ENCODE data around the gene MACF1.
"Not testable (repeated sequence)": the region's sequence is repeated elsewhere in the genome, so short reads cannot be mapped to it uniquely, and the experiment has no call there.

The MACF1 gene

DNA sequence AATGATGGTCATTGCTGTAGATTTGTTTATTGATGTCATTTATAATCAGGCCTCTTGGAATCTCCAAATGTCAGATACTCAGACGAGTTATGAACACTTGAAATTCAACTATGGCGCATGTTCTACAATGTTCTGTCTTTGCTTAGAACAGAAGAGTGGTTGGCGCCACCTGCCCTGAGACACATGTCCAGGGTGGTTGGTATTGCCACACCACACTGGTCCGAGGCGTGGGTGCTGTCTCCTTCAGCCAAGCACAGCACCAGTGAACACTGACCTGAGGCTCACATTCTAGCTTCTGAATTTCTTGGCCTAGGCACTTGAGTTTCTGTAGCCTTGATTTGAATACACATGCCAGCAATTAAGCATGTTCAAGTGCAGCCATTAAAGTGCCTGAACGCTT, 276.8 kb downstream of the MACF1 start:
- H3K36me3 ChIP-seq (ENCODE audit: insufficient read depth, low read length) = peaks cover 67% of the 10 kb centered on the region
- no peaks in the 10 kb centered on the region for H3K9me3 ChIP-seq (replicated peaks; ENCODE audit: low read length)
- no peaks in the 10 kb centered on the region for H3K27me3 ChIP-seq (ENCODE audit: control insufficient read depth, insufficient read depth, low read length)
- H3K9ac ChIP-seq (ENCODE audit: low read depth, low read length) = no peak overlapping the region
- H3K4me1 ChIP-seq (ENCODE audit: control insufficient read depth, insufficient read depth, low read length) = peaks cover 3% of the 10 kb centered on the region
- H3K4me2 ChIP-seq (ENCODE audit: low read length) = no peak overlapping the region
- no peak overlapping the region for H3K4me3 ChIP-seq (ENCODE audit: low read length)

DNA sequence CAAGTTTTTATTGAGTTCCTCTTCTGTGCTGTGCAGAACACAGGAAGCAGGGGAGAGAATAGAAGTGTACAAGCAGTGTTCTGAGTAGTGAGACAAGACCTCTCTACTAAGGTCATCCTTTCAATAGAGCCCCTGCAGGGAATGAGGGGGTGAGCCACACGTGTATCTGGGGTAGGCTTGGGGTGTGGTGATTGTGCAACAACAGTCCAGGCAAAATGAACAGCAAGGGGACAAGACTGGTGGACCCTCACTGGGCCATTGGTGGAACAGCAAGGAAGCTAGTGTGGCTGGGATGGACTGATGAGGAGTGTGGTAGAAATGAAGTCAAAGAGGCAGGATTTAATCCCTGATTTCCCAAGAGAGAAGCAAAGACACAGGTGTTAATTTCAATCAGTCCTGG, 278.8 kb downstream of the MACF1 start:
- peaks cover 1% of the 10 kb centered on the region for H3K4me1 ChIP-seq (ENCODE audit: control insufficient read depth, insufficient read depth, low read length)
- no peaks in the 10 kb centered on the region for H3K27me3 ChIP-seq (ENCODE audit: control insufficient read depth, insufficient read depth, low read length)
- H3K9ac ChIP-seq (ENCODE audit: low read depth, low read length) = no peak overlapping the region
- peaks cover 80% of the 10 kb centered on the region for H3K36me3 ChIP-seq (ENCODE audit: insufficient read depth, low read length)
- no peak overlapping the region for H3K4me3 ChIP-seq (ENCODE audit: low read length)
- no peak overlapping the region for H3K4me2 ChIP-seq (ENCODE audit: low read length)
- no peaks in the 10 kb centered on the region for H3K9me3 ChIP-seq (replicated peaks; ENCODE audit: low read length)

DNA sequence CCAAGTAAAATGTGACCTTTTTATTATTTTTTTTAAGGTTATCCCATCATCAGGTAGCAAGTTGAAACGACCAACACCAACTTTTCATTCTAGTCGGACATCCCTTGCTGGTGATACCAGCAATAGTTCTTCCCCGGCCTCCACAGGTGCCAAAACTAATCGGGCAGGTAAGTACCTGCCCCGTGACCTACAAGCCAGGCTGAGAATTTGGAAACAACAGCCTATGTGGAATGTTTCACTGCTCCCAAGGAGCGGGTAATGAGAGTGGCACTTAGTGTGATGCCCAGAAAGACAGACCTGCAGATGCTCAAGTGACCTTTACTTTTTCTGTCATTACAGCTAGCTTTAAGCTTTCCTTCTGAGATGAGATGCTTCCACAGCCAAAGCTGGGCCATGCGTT, 280.1 kb downstream of the MACF1 start:
- no peak overlapping the region for H3K9ac ChIP-seq (ENCODE audit: low read depth, low read length)
- H3K27me3 ChIP-seq (ENCODE audit: control insufficient read depth, insufficient read depth, low read length) = no peaks in the 10 kb centered on the region
- H3K4me2 ChIP-seq (ENCODE audit: low read length) = no peak overlapping the region
- H3K9me3 ChIP-seq (replicated peaks; ENCODE audit: low read length) = no peaks in the 10 kb centered on the region
- no peak overlapping the region for H3K4me3 ChIP-seq (ENCODE audit: low read length)
- H3K4me1 ChIP-seq (ENCODE audit: control insufficient read depth, insufficient read depth, low read length) = no peaks in the 10 kb centered on the region
- peaks cover 73% of the 10 kb centered on the region for H3K36me3 ChIP-seq (ENCODE audit: insufficient read depth, low read length)

DNA sequence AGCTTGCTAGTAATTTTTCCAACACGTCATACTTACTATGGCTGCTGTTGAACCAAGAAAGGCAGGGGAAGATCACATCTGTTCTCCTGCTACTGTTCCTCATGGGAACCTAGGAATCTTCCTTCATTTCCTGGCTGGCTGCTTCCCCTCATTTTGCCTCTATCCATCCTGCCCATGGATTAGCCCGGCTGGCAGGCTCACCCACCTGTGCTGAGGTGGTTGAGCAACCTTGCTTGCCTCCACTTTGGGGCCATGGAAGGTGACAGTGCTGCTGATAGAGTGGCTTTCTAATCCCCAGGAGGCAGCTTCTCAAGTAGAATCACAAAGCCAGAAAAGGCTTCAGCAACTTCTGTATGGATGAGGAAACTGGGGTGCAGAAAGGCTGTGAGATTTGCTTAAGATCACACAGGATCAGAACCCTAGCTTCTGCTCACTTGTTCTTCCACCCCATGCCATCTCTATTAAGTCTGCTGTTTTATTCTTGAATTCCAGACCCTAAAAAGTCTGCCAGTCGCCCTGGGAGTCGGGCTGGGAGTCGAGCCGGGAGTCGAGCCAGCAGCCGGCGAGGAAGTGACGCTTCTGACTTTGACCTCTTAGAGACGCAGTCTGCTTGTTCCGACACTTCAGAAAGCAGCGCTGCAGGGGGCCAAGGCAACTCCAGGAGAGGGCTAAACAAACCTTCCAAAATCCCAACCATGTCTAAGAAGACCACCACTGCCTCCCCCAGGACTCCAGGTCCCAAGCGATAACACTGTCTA, 280.7 kb downstream of the MACF1 start:
- H3K4me3 ChIP-seq (ENCODE audit: low read length) = no peak overlapping the region
- H3K27me3 ChIP-seq (ENCODE audit: control insufficient read depth, insufficient read depth, low read length) = no peaks in the 10 kb centered on the region
- H3K9ac ChIP-seq (ENCODE audit: low read depth, low read length) = no peak overlapping the region
- H3K4me1 ChIP-seq (ENCODE audit: control insufficient read depth, insufficient read depth, low read length) = no peaks in the 10 kb centered on the region
- H3K36me3 ChIP-seq (ENCODE audit: insufficient read depth, low read length) = peaks cover 66% of the 10 kb centered on the region
- H3K4me2 ChIP-seq (ENCODE audit: low read length) = no peak overlapping the region
- no peaks in the 10 kb centered on the region for H3K9me3 ChIP-seq (replicated peaks; ENCODE audit: low read length)

DNA sequence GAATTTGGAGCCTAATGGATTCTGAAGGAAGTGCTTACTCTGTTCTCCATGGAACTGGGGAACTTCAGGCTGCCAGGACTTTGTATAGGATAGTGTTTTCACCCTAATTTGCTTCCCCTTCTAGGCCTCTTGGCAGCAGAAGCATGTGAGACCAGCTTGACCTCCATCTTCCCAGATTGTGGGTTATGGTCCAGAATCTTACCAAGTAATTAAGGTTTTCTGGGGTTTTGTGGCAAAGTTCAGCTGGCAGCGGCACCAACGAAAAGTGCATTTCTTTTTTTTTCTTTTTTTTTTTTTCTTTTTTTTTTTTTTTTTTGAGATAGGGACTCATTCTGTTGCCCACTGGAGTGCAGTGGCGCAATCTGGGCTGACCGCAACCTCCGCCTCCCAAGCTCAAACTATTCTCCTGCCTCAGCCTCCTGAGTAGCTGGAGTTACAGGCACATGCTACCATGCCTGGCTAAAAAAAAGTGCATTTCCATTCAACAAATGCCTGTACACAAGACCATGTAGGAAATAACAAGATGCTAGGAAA, 283.6 kb downstream of the MACF1 start:
- Histone ChIP-seq H3K4me1 (ENCODE audit: control insufficient read depth, insufficient read depth, low read length) (peaks cover 11% of the 10 kb centered on the region), H3K9ac (ENCODE audit: low read depth, low read length) (no peak overlapping the region), H3K9me3 (replicated peaks; ENCODE audit: low read length) (no peaks in the 10 kb centered on the region), H3K4me2 (ENCODE audit: low read length) (no peak overlapping the region), H3K4me3 (ENCODE audit: low read length) (no peak overlapping the region), H3K27me3 (ENCODE audit: control insufficient read depth, insufficient read depth, low read length) (peaks cover 4% of the 10 kb centered on the region), H3K36me3 (ENCODE audit: insufficient read depth, low read length) (peaks cover 44% of the 10 kb centered on the region)

DNA sequence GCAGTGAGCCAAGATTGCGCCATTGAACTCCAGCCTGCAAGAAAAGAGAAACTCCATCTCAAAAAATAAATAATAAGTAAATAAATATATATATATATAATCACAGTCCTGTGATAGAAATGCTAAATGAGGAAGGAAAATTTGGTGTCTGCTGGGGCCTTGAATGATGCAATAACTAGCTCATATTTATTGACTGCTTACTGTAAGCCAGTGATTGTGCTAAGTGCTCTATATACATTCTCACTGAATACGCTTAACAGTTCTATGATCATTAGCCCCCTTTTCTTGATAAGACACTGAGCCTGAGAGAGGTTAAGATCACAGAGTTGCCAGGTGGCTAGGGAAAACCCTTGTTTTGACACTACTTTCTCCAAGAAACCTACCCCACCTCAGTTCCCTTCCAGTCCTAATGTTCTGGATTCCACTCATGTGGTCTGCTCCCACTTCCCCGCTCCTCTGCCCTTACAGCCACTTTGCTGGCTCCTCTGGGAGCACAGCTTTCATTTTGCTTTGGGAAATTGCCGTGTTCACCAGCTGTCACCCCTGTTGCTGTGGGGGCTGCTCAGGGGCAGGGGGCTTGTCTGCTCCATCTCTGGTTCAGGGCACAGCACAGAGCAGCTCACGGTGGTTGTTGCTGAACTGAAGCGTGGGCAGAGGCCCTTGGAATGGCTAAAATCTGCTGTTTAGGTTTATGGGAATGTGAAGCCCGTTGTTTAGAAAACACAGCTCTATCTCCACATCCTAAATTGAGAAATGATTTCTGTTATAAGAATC, 284.5 kb downstream of the MACF1 start:
- peaks cover 9% of the 10 kb centered on the region for H3K27me3 ChIP-seq (ENCODE audit: control insufficient read depth, insufficient read depth, low read length)
- no peak overlapping the region for H3K4me2 ChIP-seq (ENCODE audit: low read length)
- no peak overlapping the region for H3K4me3 ChIP-seq (ENCODE audit: low read length)
- H3K9me3 ChIP-seq (replicated peaks; ENCODE audit: low read length) = no peaks in the 10 kb centered on the region
- peaks cover 18% of the 10 kb centered on the region for H3K4me1 ChIP-seq (ENCODE audit: control insufficient read depth, insufficient read depth, low read length)
- H3K36me3 ChIP-seq (ENCODE audit: insufficient read depth, low read length) = peaks cover 38% of the 10 kb centered on the region
- no peak overlapping the region for H3K9ac ChIP-seq (ENCODE audit: low read depth, low read length)

DNA sequence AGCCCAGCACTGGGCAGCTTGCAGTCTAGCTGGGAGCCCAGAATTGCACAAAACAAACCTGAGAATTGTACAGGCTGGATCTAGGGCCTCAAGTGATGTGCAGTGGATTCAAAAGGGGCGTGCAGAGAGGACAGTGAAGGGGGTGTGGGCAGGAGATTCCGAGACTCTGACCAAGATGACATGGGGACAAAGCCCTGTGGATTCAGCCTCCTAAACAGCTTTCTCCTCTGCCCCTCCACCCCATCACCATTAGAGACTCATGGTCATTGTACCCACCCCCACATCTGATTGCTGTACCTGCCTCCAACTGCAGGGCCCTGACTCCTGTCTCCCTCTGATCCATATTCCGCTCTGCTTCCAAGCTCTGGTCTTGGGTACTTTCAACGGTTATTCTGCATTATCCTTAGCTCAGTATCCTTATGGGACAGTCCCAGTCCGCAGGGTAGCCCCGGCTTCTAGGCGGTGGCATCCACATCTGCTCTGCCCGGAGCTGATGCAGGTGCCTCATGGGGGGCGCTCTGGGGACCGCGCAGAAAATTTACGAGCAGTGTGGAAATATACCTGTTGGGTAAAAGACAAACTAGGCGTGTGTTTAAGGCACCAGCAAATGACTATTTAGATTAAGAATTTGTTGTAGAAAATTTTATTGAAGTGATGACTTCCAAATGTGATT, 285.2 kb downstream of the MACF1 start:
- Histone ChIP-seq H3K4me3 (ENCODE audit: low read length) (no peak overlapping the region), H3K4me1 (ENCODE audit: control insufficient read depth, insufficient read depth, low read length) (peaks cover 19% of the 10 kb centered on the region), H3K36me3 (ENCODE audit: insufficient read depth, low read length) (peaks cover 34% of the 10 kb centered on the region), H3K4me2 (ENCODE audit: low read length) (no peak overlapping the region), H3K27me3 (ENCODE audit: control insufficient read depth, insufficient read depth, low read length) (peaks cover 9% of the 10 kb centered on the region), H3K9ac (ENCODE audit: low read depth, low read length) (no peak overlapping the region), H3K9me3 (replicated peaks; ENCODE audit: low read length) (no peaks in the 10 kb centered on the region)

DNA sequence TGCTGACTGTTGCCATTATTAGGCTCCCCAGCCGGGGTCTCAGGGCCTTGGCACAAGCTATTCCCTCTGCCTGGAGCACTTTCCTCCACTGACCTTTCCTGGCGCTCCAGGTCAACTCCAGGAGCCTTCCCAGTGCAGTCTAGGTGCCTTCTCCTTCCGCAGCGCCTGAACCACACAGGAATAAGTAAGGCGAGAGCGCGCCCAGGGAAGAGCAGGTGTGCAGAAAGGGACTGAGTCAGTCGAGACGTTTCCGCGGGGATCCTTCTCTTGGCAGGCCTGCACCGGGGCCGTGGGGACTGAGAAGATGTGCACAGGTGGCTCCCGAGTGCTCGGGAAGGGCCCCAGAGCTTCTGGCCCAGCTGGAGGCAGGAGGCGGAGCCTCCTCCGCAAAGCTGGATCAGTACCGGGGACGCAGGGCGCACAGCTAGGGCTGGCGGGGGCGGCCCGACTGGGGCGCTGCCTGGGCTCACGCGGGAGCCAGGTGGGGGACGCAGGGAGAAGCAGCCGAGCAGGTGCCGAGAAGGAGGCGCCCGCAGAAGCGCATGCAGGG, 286.2 kb downstream of the MACF1 start:
- Histone ChIP-seq H3K4me3 (ENCODE audit: low read length) (peak overlapping the region; percentile 69), H3K9me3 (replicated peaks; ENCODE audit: low read length) (no peaks in the 10 kb centered on the region), H3K4me1 (ENCODE audit: control insufficient read depth, insufficient read depth, low read length) (peaks cover 19% of the 10 kb centered on the region), H3K4me2 (ENCODE audit: low read length) (peak overlapping the region; percentile 82), H3K9ac (ENCODE audit: low read depth, low read length) (no peak overlapping the region), H3K36me3 (ENCODE audit: insufficient read depth, low read length) (peaks cover 25% of the 10 kb centered on the region), H3K27me3 (ENCODE audit: control insufficient read depth, insufficient read depth, low read length) (peaks cover 9% of the 10 kb centered on the region)

DNA sequence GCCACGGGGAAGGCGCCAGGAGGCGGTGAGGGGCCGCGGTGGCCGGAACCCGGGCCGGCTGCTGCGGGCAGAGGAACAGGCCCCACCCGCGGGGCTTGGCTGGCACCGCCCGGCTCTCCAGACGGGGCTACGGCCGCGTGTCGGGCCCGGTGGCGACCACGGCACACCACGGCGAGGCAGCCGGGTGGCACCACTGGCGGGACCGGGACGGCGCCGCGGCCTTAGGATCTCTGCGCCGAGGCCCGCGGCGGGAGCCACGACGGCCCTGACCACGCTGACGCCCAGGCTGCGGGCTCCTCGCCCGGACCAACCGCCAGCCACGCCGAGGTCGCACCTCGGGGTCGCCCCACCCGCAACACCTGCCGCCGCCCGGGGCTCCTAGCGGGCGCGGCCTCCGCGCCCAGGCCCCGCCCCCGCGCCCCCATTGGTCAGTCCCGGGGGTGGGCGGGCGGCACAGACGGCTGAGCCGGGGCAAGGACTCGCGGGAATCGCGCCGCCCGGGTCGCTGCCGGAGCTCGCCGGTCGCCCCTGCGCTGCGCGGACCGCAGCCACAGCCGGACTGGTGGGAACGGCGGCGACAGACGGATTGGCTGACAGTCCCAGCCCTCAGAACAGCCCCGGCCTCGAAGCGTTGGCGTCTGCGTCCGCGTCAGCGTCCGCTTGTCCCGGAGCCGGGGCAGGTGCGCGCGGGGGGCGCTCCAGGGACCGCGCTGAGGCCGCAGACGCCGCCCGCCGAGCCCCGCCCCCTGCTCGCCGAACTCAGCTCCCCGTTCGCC, 286.8 kb downstream of the MACF1 start, which contains the start of gene BMP8A:
TSS of gene BMP8A (plus strand) at position 491 of the 776 bp plus-strand sequence. CDS start 356 bp downstream, outside the sequence.
- Histone ChIP-seq H3K36me3 (ENCODE audit: insufficient read depth, low read length) (peaks cover 18% of the 10 kb centered on the region), H3K9ac (ENCODE audit: low read depth, low read length) (no peak within 1 kb of the TSS), H3K4me2 (ENCODE audit: low read length) (peak within 1 kb of the TSS; percentile 82), H3K27me3 (ENCODE audit: control insufficient read depth, insufficient read depth, low read length) (peaks cover 9% of the 10 kb centered on the region), H3K4me1 (ENCODE audit: control insufficient read depth, insufficient read depth, low read length) (peaks cover 19% of the 10 kb centered on the region), H3K9me3 (replicated peaks; ENCODE audit: low read length) (no peaks in the 10 kb centered on the region), H3K4me3 (ENCODE audit: low read length) (peak within 1 kb of the TSS; percentile 69)

DNA sequence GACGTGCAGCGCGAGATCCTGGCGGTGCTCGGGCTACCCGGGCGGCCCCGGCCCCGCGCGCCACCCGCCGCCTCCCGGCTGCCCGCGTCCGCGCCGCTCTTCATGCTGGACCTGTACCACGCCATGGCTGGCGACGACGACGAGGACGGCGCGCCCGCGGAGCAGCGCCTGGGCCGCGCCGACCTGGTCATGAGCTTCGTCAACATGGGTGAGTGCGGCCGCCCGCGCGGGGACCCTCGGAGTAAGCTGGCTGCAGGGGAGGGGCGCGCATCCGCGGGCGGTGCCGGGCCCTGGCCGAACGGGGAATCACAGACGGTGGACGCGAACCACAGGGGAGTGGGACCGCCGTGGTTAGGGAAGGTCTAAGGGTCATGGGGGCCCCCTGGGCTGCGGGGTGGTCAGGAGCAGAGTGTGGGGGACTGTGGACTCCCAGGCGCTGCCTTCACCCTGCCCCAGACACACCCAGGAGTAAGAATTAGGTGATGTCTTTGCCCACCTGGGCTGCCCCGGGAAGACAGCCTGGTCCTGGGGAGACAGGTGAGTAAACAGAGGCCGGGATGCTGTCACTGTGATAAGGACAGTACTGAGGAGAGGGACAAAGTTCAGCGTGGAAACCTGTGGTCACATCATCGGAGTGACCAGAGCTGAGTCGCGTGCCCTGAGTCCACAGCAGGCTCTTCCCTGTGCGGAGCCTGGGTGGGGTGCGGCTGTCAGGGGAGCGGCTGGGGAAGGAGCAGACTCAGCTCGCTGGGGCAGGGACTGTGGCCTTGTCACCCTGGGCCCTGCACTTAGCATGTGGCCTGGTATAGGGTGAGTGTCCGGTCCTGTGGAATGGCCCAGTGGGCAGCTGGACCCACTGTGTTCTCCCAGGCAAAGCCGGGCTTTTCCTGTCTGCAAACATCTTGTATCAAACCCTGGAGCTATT, 287.9 kb downstream of the MACF1 start:
- H3K4me3 ChIP-seq (ENCODE audit: low read length); H3K27me3 ChIP-seq (ENCODE audit: control insufficient read depth, insufficient read depth, low read length); H3K9me3 ChIP-seq (replicated peaks; ENCODE audit: low read length); H3K36me3 ChIP-seq (ENCODE audit: insufficient read depth, low read length); H3K9ac ChIP-seq (ENCODE audit: low read depth, low read length): not testable (repeated sequence)
- Histone ChIP-seq H3K4me2 (ENCODE audit: low read length) (peak overlapping the region; percentile 82), H3K4me1 (ENCODE audit: control insufficient read depth, insufficient read depth, low read length) (peaks cover 19% of the 10 kb centered on the region)

All from skeletal muscle satellite cell (primary cell).